NCI-H748 treated with DMSO at 0.1 percent for 48 hours (cell line): ENCODE data around the gene ABLIM3.

Experiments used
- DNase-seq: peaks from one replicate; lab custom pipeline; 2025; lab: John Stamatoyannopoulos, UW

The ABLIM3 gene

GRCh38 chr5:149133795-149134777, 7.2 kb upstream of the ABLIM3 start:
- DNase-seq = no peak

- DNase-seq = no peak
Measured at GRCh38 chr5:149134778-149135500, 6.4 kb upstream of the ABLIM3 start.

- no peak for DNase-seq
Measured at GRCh38 chr5:149135536-149136201, 5.6 kb upstream of the ABLIM3 start.

- DNase-seq = no peak
Measured at GRCh38 chr5:149138182-149138923, 2.9 kb upstream of the ABLIM3 start.

GRCh38 chr5:149140197-149141002, 893 bp upstream of the ABLIM3 start:
- DNase-seq = no peak

- DNase-seq = no peak
Measured at GRCh38 chr5:149141957-149142851, 911 bp downstream of the ABLIM3 start.

- DNase-seq = no peak
Measured at GRCh38 chr5:149143470-149143869, 2.2 kb downstream of the ABLIM3 start.

- DNase-seq = no peak
Measured at GRCh38 chr5:149144637-149145036, 3.3 kb downstream of the ABLIM3 start.

GRCh38 chr5:149145138-149145537, 3.8 kb downstream of the ABLIM3 start:
- no peak for DNase-seq

- no peak for DNase-seq
Measured at GRCh38 chr5:149147676-149148075, 6.4 kb downstream of the ABLIM3 start.

- no peak for DNase-seq
Measured at GRCh38 chr5:149149942-149150341, 8.6 kb downstream of the ABLIM3 start.

GRCh38 chr5:149150457-149150856, 9.2 kb downstream of the ABLIM3 start:
- DNase-seq = no peak

- no peak for DNase-seq
Measured at GRCh38 chr5:149151717-149152116, 10.4 kb downstream of the ABLIM3 start.

- no peak for DNase-seq
Measured at GRCh38 chr5:149152317-149152746, 11.0 kb downstream of the ABLIM3 start.

- no peak for DNase-seq
Measured at GRCh38 chr5:149153193-149153750, 12.0 kb downstream of the ABLIM3 start.

GRCh38 chr5:149153751-149154610, 12.7 kb downstream of the ABLIM3 start:
- no peak for DNase-seq

GRCh38 chr5:149154650-149155049, 13.4 kb downstream of the ABLIM3 start:
- DNase-seq = no peak

GRCh38 chr5:149156435-149157083, 15.3 kb downstream of the ABLIM3 start:
- DNase-seq = no peak
